ENCODE measurements around the gene NCKAP5.

Gene NCKAP5

GRCh38 chr2:133389569-133389968 lies 178.7 kb downstream of the NCKAP5 start:
- no peak for DNase-seq (ENCODE audit: low read depth in 1 of 2, low spot score in 1 of 2)
- no peak for TF ChIP-seq JUND (IDR thresholded peaks at IDR 0.05; ENCODE audit: low read depth)
- in situ Hi-C loops (cut with HindIII; ENCODE audit: low pct_unique_long_range_greater_than_20kb, low sequenced_read_pairs), result no loop called here

GRCh38 chr2:133382566-133382965 lies 185.7 kb downstream of the NCKAP5 start:
- TF ChIP-seq JUND (IDR thresholded peaks at IDR 0.05; ENCODE audit: low read depth), result no peak
- DNase-seq (ENCODE audit: low read depth in 1 of 2, low spot score in 1 of 2), result no peak
- in situ Hi-C loops (cut with HindIII; ENCODE audit: low pct_unique_long_range_greater_than_20kb, low sequenced_read_pairs), result no loop called here

GRCh38 chr2:133380991-133381390 lies 187.3 kb downstream of the NCKAP5 start:
- TF ChIP-seq JUND (IDR thresholded peaks at IDR 0.05; ENCODE audit: low read depth), result no peak
- in situ Hi-C loops (cut with HindIII; ENCODE audit: low pct_unique_long_range_greater_than_20kb, low sequenced_read_pairs), result no loop called here
- no peak for DNase-seq (ENCODE audit: low read depth in 1 of 2, low spot score in 1 of 2)

GRCh38 chr2:133378928-133379549 lies 189.2 kb downstream of the NCKAP5 start:
- in situ Hi-C loops (cut with HindIII; ENCODE audit: low pct_unique_long_range_greater_than_20kb, low sequenced_read_pairs), result no loop called here
- no peak for TF ChIP-seq JUND (IDR thresholded peaks at IDR 0.05; ENCODE audit: low read depth)
- no peak for DNase-seq (ENCODE audit: low read depth in 1 of 2, low spot score in 1 of 2)

GRCh38 chr2:133378386-133378785 lies 189.9 kb downstream of the NCKAP5 start:
- no peak for DNase-seq (ENCODE audit: low read depth in 1 of 2, low spot score in 1 of 2)
- in situ Hi-C loops (cut with HindIII; ENCODE audit: low pct_unique_long_range_greater_than_20kb, low sequenced_read_pairs), result no loop called here
- no peak for TF ChIP-seq JUND (IDR thresholded peaks at IDR 0.05; ENCODE audit: low read depth)

GRCh38 chr2:133377599-133377998 lies 190.7 kb downstream of the NCKAP5 start:
- DNase-seq (ENCODE audit: low read depth in 1 of 2, low spot score in 1 of 2), result no peak
- in situ Hi-C loops (cut with HindIII; ENCODE audit: low pct_unique_long_range_greater_than_20kb, low sequenced_read_pairs), result no loop called here
- no peak for TF ChIP-seq JUND (IDR thresholded peaks at IDR 0.05; ENCODE audit: low read depth)

GRCh38 chr2:133377021-133377481 lies 191.2 kb downstream of the NCKAP5 start:
- no peak for DNase-seq (ENCODE audit: low read depth in 1 of 2, low spot score in 1 of 2)
- in situ Hi-C loops (cut with HindIII; ENCODE audit: low pct_unique_long_range_greater_than_20kb, low sequenced_read_pairs), result no loop called here
- TF ChIP-seq JUND (IDR thresholded peaks at IDR 0.05; ENCODE audit: low read depth), result no peak

GRCh38 chr2:133374781-133375180 lies 193.5 kb downstream of the NCKAP5 start:
- TF ChIP-seq JUND (IDR thresholded peaks at IDR 0.05; ENCODE audit: low read depth), result no peak
- in situ Hi-C loops (cut with HindIII; ENCODE audit: low pct_unique_long_range_greater_than_20kb, low sequenced_read_pairs), result no loop called here
- no peak for DNase-seq (ENCODE audit: low read depth in 1 of 2, low spot score in 1 of 2)

GRCh38 chr2:133371286-133371685 lies 197.0 kb downstream of the NCKAP5 start:
- no peak for TF ChIP-seq JUND (IDR thresholded peaks at IDR 0.05; ENCODE audit: low read depth)
- no peak for DNase-seq (ENCODE audit: low read depth in 1 of 2, low spot score in 1 of 2)

GRCh38 chr2:133369901-133370658 lies 198.2 kb downstream of the NCKAP5 start:
- DNase-seq (ENCODE audit: low read depth in 1 of 2, low spot score in 1 of 2), result no peak
- in situ Hi-C loops (cut with HindIII; ENCODE audit: low pct_unique_long_range_greater_than_20kb, low sequenced_read_pairs), result no loop called here
- TF ChIP-seq JUND (IDR thresholded peaks at IDR 0.05; ENCODE audit: low read depth), result no peak

More at GRCh38 chr2:133371286-133371685, 197.0 kb downstream of the NCKAP5 start:
- in situ Hi-C loops (cut with HindIII; ENCODE audit: low pct_unique_long_range_greater_than_20kb, low sequenced_read_pairs), result no loop called here

- in situ Hi-C loops (cut with HindIII; ENCODE audit: low pct_unique_long_range_greater_than_20kb, low sequenced_read_pairs), result no loop called here
- no peak for DNase-seq (ENCODE audit: low read depth in 1 of 2, low spot score in 1 of 2)
- TF ChIP-seq JUND (IDR thresholded peaks at IDR 0.05; ENCODE audit: low read depth), result no peak
These were observed 203.1 kb downstream of the NCKAP5 start for GRCh38 chr2:133365117-133365516.

- no peak for DNase-seq (ENCODE audit: low read depth in 1 of 2, low spot score in 1 of 2)
- TF ChIP-seq JUND (IDR thresholded peaks at IDR 0.05; ENCODE audit: low read depth), result no peak
- in situ Hi-C loops (cut with HindIII; ENCODE audit: low pct_unique_long_range_greater_than_20kb, low sequenced_read_pairs), result no loop called here
These were observed 203.6 kb downstream of the NCKAP5 start for GRCh38 chr2:133364636-133365035.

GRCh38 chr2:133363884-133364283 lies 204.4 kb downstream of the NCKAP5 start:
- in situ Hi-C loops (cut with HindIII; ENCODE audit: low pct_unique_long_range_greater_than_20kb, low sequenced_read_pairs), result no loop called here
- no peak for TF ChIP-seq JUND (IDR thresholded peaks at IDR 0.05; ENCODE audit: low read depth)
- no peak for DNase-seq (ENCODE audit: low read depth in 1 of 2, low spot score in 1 of 2)
